SKM-1 treated with dmso at 0.1 percent for 144 hours (cell line): ENCODE data around the gene ZNF485.

ENCODE experiments used
- DNase-seq: peaks from one replicate; lab custom pipeline; 2025; ENCODE audit not compliant: unreplicated experiment; lab: John Stamatoyannopoulos, UW

The ZNF485 gene

GRCh38 chr10:43667317-43667731 is 61.1 kb downstream of the ZNF485 start:
- no peak for DNase-seq
